Mesenteric fat pad (tissue), 1 donor: Measurements from ENCODE around the gene ADGRD1. TPM values are rescaled to one million over a fixed set of nuclear protein-coding genes. Genes with fewer than 3 reads are reported as not detected.
"Not testable (repeated sequence)": the region's sequence is repeated elsewhere in the genome, so short reads cannot be mapped to it uniquely, and the experiment has no call there.

Source experiments
- DNase-seq: peaks from one replicate; pipeline ENCODE4 v3.0.0-alpha.2; 2020; ENCODE audit warnings: low spot score
- total RNA-seq: library from RNA; stranded (reverse); fragmentation: NEBNext Ultra II Directional; extraction: Animal tissue kit (Norgen Biotek cat#: 25700); gene quantifications from one replicate; pipeline ENCODE4 v1.2.1, GENCODE V29; 2021
- donor health status: DM: yes; HTN: yes; CAD: no.

ADGRD1 gene
- total RNA-seq, 1 donor from 2014 or later: 28.5 TPM

DNA sequence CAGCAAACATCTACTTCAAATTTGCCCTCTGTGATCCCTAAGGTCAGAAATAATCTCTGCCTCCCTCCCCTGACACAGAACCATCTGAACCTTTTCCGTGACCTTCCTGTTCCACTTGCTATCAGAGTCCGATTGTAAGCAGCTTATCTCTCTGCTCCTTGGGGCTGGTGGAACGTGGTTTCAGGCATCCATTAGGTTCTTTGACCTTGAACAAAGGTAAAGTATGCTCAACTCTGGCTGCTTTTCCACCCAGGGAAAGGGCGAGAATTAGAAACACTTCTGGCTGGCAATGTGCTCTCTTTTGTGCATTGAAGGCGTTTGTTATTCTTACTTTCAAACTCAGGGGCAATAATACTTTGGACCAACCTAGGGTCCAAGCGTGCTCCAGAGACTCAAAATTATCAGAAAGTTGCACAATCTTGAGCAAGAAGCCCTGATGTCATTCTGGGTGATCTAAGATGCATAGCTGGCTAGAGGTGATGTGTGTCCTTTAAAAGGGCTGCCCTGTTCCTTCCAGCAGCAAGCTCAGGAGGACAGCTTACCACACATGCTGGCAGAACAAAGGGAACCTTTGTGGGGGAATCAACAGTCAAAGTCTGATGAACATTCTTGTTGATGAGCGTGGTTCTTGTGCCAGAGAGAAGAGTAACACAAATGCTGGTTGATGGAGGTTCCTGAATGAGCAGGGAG, 29.8 kb downstream of the ADGRD1 start:
- no peak for DNase-seq

DNA sequence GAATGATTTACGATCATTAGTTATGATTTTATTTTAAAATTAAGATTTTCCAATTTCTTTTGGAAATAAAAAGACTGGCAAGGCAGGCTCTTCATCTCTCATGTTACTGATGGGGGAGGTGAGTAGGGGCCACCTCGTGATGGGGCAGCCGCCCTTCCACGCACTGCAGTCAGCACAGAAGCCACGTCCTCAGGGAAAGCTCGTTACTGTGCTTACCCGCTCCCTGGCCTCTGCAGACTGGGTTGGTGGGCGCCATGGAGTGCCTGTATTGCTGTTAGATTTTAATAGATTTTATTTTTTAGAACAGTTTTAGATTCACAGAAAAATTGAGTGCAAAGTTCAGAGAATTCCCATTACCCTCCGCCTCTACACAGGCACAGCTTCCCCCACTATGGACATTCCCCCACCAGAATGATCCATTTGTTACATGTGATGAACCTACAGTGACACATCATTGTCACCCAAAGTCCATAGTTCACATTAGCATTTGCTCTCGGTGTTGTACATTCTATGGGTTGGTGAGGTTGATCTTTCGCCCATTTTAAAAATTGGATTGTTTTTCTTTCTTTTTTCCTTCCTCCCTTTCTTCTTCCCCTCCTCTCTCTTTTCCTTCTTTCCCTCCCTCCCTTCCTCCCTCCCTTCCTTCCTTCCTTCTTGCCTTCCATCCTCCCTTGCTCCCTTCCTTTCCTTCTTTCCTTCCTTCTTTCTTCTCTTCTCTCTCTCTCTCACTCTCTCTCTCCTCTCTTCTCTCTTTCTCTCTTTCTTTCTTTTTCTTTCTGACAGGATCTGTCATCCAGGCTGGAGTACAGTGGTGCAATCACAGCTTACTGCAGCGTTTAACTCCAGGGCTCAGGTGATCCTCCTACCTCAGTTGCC, 30.7 kb downstream of the ADGRD1 start:
- DNase-seq: no peak

DNA sequence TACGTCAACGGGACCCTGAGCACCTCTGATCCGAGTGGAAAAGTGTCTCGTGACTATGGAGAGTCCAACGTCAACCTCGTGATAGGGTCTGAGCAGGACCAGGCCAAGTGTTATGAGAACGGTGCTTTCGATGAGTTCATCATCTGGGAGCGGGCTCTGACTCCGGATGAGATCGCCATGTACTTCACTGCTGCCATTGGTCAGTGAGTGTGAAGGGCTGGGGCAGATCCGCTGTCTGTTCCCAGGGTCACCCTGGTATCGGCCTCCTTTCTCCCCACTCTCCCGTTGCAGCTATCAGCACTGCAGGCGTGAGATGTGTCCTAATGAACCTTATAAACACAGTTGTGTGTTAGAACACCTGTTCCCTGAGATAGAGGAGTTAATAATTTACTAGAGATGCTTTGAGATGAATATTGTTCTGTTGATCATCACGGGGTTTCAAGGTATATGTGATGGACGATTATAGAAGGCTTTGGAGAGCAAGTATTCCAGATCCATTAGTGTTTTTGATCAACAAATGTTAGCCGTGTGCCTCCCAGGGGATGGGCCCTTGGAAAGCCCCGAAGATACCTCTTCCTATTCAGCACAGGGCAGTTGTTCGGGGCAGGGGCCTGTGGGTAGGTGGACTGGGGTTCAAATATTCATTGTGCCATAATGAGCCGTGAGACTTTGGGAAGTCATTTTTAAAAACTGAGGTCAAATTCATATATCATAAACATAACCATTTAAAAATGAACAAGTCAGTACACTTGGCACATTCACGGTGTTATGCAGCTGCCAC, 33.6 kb downstream of the ADGRD1 start:
- peak; percentile 55 for DNase-seq

DNA sequence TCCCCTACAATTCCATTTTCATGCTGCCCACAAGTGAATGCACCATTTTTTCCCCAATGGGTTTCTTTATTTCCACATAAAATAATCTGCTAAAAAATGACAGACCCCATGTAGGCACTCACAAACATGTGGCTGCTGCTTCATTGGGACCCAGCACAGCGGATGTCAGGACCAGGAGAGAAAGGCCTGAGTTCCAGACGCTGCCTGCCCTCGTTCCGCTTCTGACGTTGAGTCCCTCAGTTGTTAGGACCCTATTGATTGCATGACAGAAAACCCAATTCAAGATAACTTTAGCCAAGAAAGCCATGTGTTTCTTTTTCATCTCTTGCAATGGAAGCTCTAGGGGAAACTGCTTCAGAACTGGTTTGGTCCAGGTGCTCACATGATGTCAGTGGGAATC, 34.6 kb downstream of the ADGRD1 start:
- DNase-seq: peak; percentile 49

DNA sequence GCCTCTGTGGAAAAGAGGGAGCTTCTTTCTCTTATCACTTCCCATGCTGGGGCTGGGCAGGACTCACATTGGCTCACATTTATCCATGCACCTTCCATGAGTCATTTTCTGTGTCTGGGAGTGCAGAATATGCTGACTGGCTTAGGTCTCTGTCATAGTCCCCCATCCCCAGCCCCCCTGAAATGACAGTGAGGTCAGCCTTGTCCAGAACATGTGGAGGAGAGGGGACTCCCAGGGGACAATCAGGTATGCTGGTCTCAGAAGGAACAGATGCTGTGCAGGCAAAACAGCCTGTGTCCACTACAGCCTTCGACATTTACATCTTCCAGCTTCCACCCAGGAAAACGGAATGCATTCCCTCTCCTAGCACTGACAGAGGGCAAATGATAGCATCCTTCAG, 35.0 kb downstream of the ADGRD1 start:
- no peak for DNase-seq

DNA sequence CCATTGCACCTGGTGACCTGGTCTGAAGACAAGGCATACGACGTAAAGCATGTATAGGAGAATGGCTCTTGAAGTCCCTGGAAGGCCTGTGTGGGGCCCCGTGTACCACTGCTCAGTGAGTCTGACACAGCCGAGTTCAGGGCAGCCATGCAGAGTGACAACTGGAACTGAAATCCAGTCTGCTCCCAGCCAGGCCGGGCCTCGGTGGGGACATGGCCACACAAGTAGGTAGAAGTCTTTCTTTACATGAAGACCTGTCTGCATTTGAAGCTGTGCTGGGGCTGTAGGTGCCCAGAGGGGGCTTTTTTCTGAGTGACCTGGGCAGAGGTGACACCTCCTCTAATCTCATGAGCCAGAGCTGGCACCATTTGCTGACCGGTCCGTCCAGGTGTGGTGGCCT, 35.7 kb downstream of the ADGRD1 start:
- peak; percentile 87 for DNase-seq

DNA sequence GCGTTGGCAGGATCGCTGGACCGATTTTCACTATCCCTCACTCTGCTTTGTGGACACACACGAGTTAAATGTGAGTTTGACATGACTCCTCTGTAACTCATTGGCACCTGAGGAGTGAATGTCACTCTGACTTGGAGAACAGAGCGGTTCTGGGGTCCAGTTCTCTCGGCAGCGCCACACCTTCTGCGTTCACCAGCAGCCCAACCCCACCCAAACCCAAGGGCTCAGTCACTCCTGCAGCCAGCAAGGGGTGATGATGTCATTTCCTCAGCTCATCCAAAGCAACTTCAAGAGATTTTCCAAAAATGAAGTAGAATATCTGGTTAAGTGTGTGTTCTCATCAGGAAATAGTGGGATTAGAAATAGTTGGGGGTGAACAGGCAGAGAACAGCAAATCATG, 36.3 kb downstream of the ADGRD1 start:
- DNase-seq: no peak

DNA sequence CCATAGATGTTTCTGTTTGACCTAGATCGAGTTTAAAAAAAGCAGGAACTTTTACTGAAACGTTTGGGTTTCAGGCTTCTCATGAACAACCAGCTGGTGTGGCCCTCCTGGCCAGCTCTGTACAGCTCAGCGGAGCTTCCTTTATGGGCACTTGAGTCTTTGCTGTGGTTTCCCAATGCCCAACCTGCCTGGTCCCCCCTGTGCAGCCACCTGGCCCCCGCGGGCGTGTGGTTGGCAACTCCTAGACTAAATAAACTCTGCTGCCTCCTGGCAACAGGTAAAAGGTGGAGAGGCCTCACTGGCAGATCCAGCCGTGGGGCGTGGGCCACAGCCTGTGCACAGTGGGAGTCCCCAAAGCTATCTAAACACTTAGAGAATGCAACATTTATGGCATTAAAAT, 38.7 kb downstream of the ADGRD1 start:
- no peak for DNase-seq

DNA sequence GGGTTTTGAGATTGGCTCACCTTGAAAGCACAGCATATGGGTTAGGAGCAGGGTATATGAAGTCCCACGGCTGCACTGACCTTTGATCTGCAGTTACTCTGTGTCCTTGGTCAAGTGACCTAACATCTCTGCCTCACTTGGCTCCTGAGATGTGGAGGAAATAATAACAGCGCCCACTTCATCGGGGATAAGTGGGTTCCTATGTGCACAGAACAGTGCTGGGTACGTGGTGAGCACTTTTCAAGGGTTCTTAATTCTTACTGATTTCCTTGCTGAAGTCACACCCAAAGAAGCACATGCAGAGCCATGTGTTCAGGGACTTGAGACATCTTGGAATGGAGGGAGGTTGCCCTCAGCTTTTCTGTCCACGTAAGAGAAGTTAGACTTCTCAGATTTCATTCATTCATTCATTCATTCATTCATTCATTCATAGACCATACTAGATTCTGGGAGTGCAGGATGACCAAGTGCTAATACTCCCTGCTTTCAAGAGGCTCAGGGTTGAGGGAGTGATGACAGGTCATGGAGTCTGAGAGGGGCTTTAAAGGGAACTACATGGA, 39.4 kb downstream of the ADGRD1 start:
- no peak for DNase-seq

DNA sequence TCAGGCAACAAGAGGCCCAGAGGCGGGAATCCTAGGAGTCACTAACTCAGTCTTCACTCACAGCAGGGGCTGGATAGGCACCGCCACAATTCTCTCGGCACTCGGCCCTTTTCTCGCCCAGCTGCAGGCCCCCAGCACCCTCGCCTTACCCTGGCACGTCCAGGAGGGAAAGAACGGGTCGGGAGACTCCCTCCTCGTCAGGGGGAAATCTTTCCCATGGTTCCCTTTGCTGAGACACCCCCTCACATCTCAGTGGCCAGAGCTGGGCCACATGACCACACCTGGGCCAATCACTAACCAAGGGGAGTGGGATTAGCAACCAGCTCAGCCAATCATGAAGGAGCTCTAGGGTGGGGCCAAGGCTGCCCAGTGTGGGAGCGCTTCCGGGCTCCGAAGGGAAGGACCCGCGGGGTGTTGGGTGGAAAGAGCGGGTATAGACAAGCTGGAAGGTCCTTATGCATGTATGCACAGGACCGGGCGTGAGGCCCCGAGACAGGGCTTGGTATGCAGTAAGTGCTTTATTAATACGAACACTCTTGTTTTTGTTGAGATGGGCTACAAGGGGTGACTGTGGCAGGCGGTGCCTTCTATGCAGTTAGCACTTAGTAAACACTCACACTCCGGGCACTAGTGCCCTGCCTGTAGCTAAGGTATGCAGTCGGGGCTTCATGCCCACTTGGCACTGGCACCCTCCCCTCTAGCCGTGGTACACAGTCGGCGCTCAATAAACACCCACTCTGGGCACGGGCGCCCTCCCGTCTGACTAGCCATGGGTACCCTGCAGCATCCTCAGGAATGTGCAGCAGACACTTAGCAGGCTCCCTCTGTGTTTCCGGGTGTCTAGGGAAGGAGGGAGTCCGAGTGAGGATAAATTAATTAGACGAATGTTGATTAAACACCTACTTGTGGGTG, 40.3 kb downstream of the ADGRD1 start:
- no peak for DNase-seq

DNA sequence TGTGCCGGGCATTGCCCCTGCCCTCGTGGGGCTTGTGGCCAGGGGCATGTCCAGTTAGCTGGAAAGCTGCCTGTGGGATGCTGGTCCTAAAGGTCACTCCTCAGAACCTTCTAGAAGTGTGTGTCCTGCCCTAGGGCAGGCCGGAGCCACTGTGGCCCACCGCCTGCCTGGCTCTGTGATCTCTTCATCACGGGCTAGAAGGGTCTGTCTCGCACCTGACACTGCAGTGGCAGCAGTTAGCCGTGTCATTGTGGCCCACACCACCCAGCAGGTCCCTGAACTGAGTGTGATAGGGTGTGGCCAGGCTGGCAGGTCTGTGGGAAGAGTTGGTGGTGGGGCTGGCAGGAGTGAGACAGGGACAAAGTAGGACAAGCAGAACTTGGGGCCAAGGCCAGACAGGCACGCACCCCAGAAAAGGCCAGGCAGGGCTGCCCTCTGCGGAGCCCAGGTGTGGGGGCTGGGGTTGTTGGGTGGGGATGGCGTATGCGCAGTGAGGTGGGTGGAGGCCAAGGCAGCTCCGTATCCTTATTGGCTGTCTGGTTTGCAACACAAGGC, 41.2 kb downstream of the ADGRD1 start:
- no peak for DNase-seq

DNA sequence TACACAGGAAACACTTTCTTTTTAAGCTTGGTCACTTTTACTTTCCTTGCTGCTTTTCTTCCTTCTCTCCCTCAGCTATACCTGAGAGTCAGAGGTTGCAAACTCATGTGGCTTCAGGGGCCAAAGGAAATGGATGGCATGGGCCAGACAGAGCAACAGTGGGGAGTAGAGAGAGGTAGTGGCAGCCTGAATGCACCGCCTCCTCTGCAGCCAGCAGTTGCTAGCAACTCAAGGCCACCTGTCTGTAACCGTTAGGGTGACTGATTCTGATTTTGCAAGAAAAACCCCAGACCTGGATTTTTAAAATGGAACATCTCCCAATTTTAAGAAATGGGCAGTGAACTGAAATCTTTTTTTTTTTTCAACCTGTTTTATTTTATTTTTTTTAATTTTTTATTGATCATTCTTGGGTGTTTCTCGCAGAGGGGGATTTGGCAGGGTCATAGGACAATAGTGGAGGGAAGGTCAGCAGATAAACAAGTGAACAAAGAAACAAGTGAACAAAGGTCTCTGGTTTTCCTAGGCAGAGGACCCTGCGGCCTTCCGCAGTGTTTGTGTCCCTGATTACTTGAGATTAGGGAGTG, 41.8 kb downstream of the ADGRD1 start:
- not testable (repeated sequence) for DNase-seq

DNA sequence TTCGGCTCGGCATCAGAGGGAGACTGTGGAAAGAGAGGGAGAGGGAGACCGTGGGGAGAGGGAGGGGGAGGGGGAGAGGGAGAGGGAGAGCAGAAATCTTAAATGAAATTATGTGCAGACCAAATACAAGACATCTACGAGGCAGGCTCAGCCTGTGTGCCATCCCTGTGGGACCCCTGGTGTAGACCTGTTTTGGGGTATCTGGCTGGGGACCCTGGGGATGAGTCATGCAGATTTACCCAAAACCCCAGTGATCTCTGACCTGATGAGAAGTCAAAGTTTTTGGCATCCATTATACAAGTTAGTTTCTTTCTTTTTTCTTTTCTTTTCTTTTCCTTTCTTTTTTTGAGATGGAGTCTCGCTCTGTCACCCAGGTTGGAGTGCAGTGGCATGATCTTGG, 44.4 kb downstream of the ADGRD1 start:
- no peak for DNase-seq

DNA sequence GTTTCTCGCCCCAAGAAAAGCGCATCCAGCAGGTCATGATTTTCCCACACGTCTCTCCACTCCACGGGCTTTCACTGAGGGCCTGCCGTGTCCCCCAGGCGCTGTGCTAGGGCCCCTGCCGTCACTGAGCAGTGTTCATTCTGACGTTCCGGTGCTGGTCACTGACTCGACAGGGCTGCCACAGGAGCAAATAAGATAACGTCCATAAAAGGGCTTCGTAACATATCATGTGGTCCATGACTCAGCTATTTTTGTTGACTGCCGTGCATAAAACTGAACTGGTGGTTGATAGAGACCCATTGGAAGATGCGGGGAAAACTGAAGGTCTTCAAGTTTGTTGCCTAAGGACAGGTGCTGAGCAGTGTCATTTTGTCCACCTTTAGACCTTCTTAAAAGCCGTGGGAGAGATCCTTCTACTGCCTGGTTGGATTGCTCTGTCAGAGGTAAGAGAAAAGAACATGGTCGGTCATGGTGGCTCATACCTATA, 46.3 kb downstream of the ADGRD1 start:
- DNase-seq: no peak

DNA sequence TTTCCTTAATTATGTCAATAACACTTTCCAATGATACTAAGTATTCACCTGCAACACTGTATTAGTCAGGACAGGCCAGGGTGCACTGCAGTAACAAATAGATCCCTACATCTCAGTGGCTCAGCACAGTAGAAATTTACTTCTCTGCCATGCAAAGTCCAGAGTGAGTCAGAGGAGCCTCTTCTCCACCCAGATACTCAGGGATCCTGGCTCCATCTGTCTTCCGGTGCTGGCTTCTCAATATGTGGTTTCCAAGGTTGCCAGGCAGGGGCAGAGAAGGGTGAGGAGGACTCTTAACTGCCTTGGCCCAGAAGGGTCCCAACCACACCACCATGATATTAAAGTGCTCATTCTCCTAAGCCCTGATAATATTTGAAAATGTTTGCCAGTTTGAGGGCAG, 47.8 kb downstream of the ADGRD1 start:
- no peak for DNase-seq

DNA sequence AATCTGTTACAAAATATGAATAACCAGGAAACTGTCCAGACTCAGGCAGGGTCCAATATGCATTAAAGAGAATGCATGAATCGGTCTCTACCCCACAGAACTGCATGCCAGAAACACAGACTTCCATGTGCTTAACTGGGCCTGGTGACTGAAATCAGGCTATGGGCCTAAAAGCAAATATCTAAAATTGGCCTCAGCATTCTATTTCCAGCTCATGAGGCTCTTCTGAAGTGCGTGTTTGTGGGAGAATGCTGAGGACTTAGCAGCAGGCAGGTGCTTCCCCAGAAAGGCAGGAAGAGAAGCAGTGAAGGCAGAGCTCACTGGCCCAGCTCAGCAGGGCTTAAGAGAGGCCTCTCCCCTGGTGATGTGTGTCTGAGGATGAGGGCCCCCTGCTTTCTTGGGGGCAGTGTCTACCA, 48.5 kb downstream of the ADGRD1 start:
- DNase-seq: no peak

DNA sequence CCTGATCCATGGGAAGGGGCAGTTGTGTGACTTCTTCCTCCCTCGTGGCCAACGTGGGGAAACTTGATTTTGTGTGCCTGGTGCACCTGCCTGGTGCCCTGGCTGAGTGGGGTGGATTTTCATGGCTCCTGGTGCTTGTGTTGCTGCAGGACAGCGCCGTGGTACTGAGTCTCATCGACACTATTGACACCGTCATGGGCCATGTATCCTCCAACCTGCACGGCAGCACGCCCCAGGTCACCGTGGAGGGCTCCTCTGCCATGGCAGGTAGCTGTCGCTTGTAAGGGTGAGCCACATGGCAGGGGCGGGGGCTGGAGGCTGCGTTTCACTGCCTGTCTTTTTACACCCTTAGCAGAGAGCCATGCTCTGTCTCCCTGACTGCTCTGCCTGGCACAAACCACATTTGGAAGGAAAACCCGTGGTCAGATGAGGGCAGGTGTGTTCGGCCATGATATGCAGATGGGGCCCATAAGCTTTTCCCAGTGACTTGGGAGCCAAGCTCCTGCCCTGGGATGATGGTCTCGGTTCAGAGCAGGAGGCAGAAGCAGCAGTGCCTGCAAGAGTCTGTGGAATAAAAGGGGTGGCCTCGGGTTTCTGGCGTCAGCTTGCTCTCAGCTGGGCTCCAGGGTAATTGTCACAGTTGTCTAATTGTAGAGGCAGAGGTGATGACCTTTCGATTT, 49.5 kb downstream of the ADGRD1 start:
- DNase-seq: no peak

DNA sequence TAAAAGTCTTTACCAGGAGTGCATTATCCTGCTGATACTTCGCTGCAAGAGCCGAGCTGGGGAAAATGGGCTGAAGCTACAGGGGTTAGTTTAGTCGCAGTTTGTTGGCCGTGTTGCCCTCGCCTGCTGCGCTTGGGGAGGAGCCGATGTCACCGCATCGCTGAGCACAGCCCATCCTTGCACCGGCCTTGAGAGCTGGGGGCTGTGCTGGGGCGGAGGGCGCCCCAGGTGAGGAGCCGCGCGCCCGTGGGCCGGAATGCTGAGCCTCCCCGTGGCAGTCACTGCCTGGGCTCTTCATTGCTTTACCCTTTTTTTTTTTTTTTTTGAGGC, 50.0 kb downstream of the ADGRD1 start:
- no peak for DNase-seq

DNA sequence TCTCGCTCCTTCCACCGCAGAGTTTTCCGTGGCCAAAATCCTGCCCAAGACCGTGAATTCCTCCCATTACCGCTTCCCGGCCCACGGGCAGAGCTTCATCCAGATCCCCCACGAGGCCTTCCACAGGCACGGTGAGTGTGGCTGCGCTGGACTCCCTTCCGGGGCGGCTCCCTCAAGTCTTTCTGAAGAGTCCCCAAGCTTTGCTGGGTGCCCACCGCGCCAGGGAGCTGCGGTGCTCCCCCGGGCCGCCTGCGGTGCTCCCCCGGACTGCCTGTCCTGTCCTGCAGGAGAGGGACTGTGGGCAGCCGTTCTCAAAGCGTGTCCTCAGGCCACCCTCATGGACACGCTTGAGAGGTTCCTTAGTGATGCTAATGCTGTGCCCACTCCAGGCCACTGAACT, 50.5 kb downstream of the ADGRD1 start:
- DNase-seq: no peak
